Stomach smooth muscle (tissue), 2 donors: Measurements from ENCODE around the gene GBGT1.

Experiments used
- H3K27ac ChIP-seq: one replicate; pipeline ENCODE4 v1.7.0; 2013; ENCODE audit warnings: mild to moderate bottlenecking, low read length, inconsistent platforms
- H3K27me3 ChIP-seq, 2 donors: one replicate each; pipeline ENCODE4 v1.7.0; 2013; ENCODE audit warnings: low read length in 2 of 2; ENCODE audit not compliant: insufficient read depth in 2 of 2, control insufficient read depth in 1 of 2
- H3K36me3 ChIP-seq, 2 donors: one replicate each; pipeline ENCODE4 v1.7.0; 2013; ENCODE audit warnings: low read length in 2 of 2; ENCODE audit not compliant: control insufficient read depth in 2 of 2, insufficient read depth in 2 of 2
- H3K4me1 ChIP-seq: one replicate; pipeline ENCODE4 v1.7.0; 2013; ENCODE audit warnings: low read length; ENCODE audit not compliant: control insufficient read depth, insufficient read depth
- H3K4me3 ChIP-seq, 2 donors: one replicate each; pipeline ENCODE4 v1.7.0; 2013; ENCODE audit warnings: low read length in 2 of 2
- H3K9ac ChIP-seq, 2 donors: one replicate each; pipeline ENCODE4 v1.7.0; 2013; ENCODE audit warnings: low read length in 2 of 2, mild to moderate bottlenecking in 1 of 2
- H3K9me3 ChIP-seq, 2 donors: one replicate each; pipeline ENCODE4 v1.7.0; 2013; ENCODE audit warnings: low read length in 2 of 2; ENCODE audit not compliant: control insufficient read depth in 2 of 2
- donor health status: healthy.
- donor health status: Pancreatic carcinoma.

Gene GBGT1

DNA sequence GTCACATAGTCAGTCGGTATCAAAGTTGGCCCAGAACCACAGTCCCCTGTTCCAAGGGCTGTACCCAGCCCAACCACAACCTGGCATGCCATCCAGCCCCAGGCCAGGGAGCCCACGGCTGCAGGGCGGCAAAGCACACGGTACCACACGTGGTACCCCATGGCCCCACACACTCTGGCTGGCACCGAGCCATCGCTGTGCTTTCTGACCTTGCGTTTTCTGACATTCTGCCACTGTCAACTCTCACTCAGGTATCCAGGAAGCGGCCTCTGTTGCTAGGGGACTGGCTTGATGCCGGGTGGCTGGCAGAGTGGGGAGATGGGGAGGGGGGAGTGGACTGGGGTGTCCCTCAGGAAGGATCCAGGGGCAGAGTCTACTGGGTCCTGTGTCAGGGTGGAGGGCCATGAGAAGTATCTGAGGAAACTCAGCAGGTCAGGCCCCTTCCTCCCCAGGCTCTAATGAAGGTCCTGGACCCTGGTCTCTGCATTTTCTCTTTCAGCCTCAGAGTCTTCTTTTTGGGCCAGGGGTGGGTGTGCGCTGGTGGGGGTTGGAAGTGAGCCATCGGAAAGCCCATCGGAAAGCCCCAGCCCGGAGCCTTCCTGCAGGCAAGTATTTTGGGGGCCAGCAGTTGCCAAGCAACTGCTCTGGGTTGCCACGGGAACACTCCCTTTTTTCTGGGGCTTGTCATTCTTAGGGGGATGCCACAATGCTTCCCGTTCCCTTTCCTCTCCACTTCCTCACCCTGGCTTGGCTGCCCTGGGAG lies 21.7 kb downstream of the GBGT1 start:
- H3K27ac ChIP-seq = no peak overlapping the region
- peaks cover 47% of the 10 kb centered on the region for H3K4me1 ChIP-seq
- H3K9ac ChIP-seq = no peak overlapping the region
- no peaks in the 10 kb centered on the region for H3K27me3 ChIP-seq
- peaks cover 0 to 3% of the 10 kb centered on the region in 2 donors for H3K36me3 ChIP-seq
- no peak overlapping the region for H3K4me3 ChIP-seq
- no peaks in the 10 kb centered on the region for H3K9me3 ChIP-seq

DNA sequence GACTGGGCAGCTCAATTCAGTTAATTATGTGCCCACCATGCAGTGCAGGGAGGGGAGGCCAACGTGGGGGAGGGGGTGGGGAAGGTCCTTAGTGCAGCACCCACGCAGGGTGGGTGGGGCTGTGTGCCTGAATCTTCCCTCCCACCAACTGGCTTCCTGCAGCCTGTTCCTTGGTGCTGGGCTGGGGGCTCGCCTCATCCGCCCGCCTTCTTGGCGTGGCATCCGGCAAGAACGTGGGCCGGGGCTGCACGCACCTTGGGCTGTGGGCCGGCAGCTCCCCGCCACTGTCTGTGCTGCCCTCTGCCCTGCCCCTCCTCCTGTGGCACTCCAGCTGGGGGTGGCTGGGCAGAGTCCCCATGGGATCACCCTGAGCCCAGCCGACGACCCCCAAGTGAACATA lies 23.1 kb downstream of the GBGT1 start:
- Histone ChIP-seq H3K4me3 (no peak overlapping the region), H3K27ac (no peak overlapping the region), H3K9me3 (no peaks in the 10 kb centered on the region), H3K4me1 (peaks cover 48% of the 10 kb centered on the region), H3K27me3 (no peaks in the 10 kb centered on the region), H3K36me3 (no peaks in the 10 kb centered on the region), H3K9ac (no peak overlapping the region)

DNA sequence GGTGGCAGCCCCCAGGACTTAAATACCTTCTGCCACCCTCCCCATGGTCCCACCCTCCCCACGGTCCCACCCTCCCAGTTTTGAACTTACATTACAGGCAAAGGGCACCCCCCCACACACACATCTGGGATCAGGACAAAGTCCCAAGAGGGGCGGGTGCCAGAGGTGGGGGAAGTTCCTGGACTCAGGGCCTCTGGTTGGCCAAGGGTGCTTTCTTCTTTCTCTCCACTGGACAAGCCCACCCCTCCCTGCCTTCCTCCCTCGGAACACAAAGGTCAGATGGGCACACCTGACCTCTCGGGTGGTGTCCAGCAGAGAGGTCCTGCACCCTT lies 23.6 kb downstream of the GBGT1 start:
- Histone ChIP-seq H3K9me3 (no peaks in the 10 kb centered on the region), H3K4me1 (peaks cover 52% of the 10 kb centered on the region), H3K9ac (no peak overlapping the region), H3K4me3 (no peak overlapping the region), H3K27ac (no peak overlapping the region), H3K27me3 (no peaks in the 10 kb centered on the region), H3K36me3 (no peaks in the 10 kb centered on the region)

- Histone ChIP-seq H3K36me3 (no peaks in the 10 kb centered on the region), H3K27me3 (no peaks in the 10 kb centered on the region), H3K4me1 (peaks cover 52% of the 10 kb centered on the region), H3K4me3 (no peak overlapping the region), H3K9ac (no peak overlapping the region), H3K27ac (no peak overlapping the region), H3K9me3 (no peaks in the 10 kb centered on the region)
Measured at GRCh38 chr9:133139246-133140173, 24.2 kb downstream of the GBGT1 start.

- no peaks in the 10 kb centered on the region for H3K27me3 ChIP-seq
- no peaks in the 10 kb centered on the region for H3K36me3 ChIP-seq
- peak overlapping the region in 1 of 2 donors; percentile 21 for H3K9ac ChIP-seq
- H3K4me1 ChIP-seq = peaks cover 56% of the 10 kb centered on the region
- H3K9me3 ChIP-seq = no peaks in the 10 kb centered on the region
- no peak overlapping the region for H3K4me3 ChIP-seq
- peak overlapping the region; percentile 37 for H3K27ac ChIP-seq
Measured at GRCh38 chr9:133137451-133138231, 26.1 kb downstream of the GBGT1 start.

DNA sequence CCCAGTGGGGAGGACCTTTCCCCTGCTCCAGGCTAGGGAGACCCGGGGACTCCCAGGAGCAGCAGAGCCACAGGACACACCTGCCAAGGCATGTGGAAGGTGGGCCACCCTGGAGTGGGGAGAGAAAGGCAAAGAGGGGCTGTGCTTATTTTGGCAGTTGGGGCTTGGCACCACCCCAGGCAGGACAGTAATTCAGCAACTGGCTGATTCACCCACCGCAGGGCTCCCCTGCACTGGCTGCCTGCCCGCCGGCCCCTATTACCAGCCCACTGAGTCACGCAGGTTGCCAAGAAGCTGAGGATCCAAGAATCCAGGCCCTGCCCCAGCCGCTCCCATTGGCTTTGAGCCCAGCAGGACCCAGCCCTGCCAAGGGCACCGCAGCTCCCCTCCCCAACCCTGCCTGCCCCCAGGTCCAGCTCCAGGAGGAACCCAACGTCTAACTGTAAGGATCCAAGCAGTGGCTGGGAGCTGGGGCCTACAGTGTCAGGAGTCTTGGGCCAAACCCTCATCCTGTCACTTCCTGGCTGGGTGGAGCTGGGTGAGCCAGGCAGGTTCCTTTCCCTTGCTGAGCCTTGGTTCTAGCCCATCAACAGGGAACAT lies 28.5 kb downstream of the GBGT1 start:
- peak overlapping the region; percentile 93 for H3K27ac ChIP-seq
- peak overlapping the region; percentile 19 to 55 for H3K9ac ChIP-seq
- H3K36me3 ChIP-seq = no peaks in the 10 kb centered on the region
- no peaks in the 10 kb centered on the region for H3K9me3 ChIP-seq
- H3K4me1 ChIP-seq = peaks cover 47% of the 10 kb centered on the region
- H3K27me3 ChIP-seq = no peaks in the 10 kb centered on the region
- H3K4me3 ChIP-seq = no peak overlapping the region

- Histone ChIP-seq H3K27ac (peak overlapping the region; percentile 93), H3K27me3 (no peaks in the 10 kb centered on the region), H3K9me3 (no peaks in the 10 kb centered on the region), H3K9ac (peak overlapping the region; percentile 54 to 73), H3K4me1 (peaks cover 46% of the 10 kb centered on the region), H3K36me3 (no peaks in the 10 kb centered on the region), H3K4me3 (peak overlapping the region in 1 of 2 donors; percentile 44)
Measured at GRCh38 chr9:133134388-133135145, 29.1 kb downstream of the GBGT1 start.

GRCh38 chr9:133133681-133134387 lies 29.9 kb downstream of the GBGT1 start:
- Histone ChIP-seq H3K4me3 (peak overlapping the region in 1 of 2 donors; percentile 44), H3K4me1 (peaks cover 49% of the 10 kb centered on the region), H3K27ac (peak overlapping the region; percentile 93), H3K9me3 (no peaks in the 10 kb centered on the region), H3K36me3 (no peaks in the 10 kb centered on the region), H3K27me3 (no peaks in the 10 kb centered on the region), H3K9ac (peak overlapping the region; percentile 54 to 73)

DNA sequence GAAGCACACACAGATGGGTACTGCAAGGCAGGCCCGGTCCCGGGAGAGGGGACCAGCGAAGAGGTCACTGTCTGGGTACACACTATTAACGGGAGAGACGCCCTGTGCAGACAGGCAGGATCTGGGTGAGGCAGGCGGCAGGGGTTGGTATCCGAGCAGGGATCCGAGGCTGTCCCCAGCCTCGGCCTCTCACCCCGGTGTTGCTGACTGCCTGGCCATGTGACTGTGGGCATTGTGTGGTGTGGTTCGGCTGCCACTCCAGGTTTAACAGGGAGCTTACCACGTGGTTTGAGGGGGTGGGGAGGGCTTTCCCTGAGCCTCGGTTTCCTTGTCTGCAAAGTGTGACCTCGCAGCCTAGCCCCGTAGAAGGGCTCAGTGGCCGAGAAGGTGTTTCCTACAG lies 31.5 kb downstream of the GBGT1 start:
- H3K27ac ChIP-seq = no peak overlapping the region
- H3K36me3 ChIP-seq = no peaks in the 10 kb centered on the region
- H3K9ac ChIP-seq = no peak overlapping the region
- no peaks in the 10 kb centered on the region for H3K27me3 ChIP-seq
- H3K4me1 ChIP-seq = peaks cover 53% of the 10 kb centered on the region
- H3K4me3 ChIP-seq = no peak overlapping the region
- H3K9me3 ChIP-seq = no peaks in the 10 kb centered on the region
